Heart left ventricle (tissue), 16 donors: ENCODE data around the gene CDK10. TPM values are rescaled to one million over a fixed set of nuclear protein-coding genes. Genes with fewer than 3 reads are reported as not detected.
A peak's percentile ranks its signal among the peaks of the same experiment; 100 is the strongest.

Experiments used
- ATAC-seq, 4 donors: fragments of 200-7000 bp; cut with Tn5 transposase; one replicate each; pipeline ENCODE4 v1.9.1; 2020 to 2022; ENCODE audit warnings: moderate library complexity in 4 of 4, mild to moderate bottlenecking in 3 of 4, moderate number of reproducible peaks in 1 of 4
- DNase-seq, 5 donors: peaks; one replicate each; pipeline ENCODE4 v3.0.0-alpha.2; 2020
- H3K27ac ChIP-seq, 12 donors: fragments of 200-600 bp; sonication (generic) in 4 of 12; one replicate each; pipeline versions ENCODE4 v1.5.0 to v1.8.0; 2016 to 2022; ENCODE audit warnings: mild to moderate bottlenecking in 2 of 12
- H3K27me3 ChIP-seq, 9 donors: fragments of 200-600 bp; sonication (generic) in 2 of 9; one replicate each; pipeline versions ENCODE4 v1.5.1 to v1.8.0; 2016 to 2022; ENCODE audit warnings: mild to moderate bottlenecking in 3 of 9
- H3K36me3 ChIP-seq, 9 donors: fragments of 200-600 bp; sonication (generic) in 2 of 9; one replicate each; pipeline versions ENCODE4 v1.5.0 to v1.8.0; 2018 to 2022; ENCODE audit warnings: mild to moderate bottlenecking in 2 of 9
- H3K4me1 ChIP-seq, 12 donors: fragments of 200-600 bp; sonication (generic) in 4 of 12; one replicate each; pipeline versions ENCODE4 v1.5.0 to v1.8.0; 2016 to 2022; ENCODE audit warnings: mild to moderate bottlenecking in 3 of 12
- H3K4me3 ChIP-seq, 12 donors: fragments of 200-600 bp; sonication (generic) in 4 of 12; one replicate each; pipeline versions ENCODE4 v1.5.0 to v1.8.0; 2017 to 2022; ENCODE audit warnings: mild to moderate bottlenecking in 9 of 12, moderate library complexity in 4 of 12
- H3K9me3 ChIP-seq, 12 donors: fragments of 200-600 bp; sonication (generic) in 4 of 12; one replicate each; pipeline versions ENCODE4 v1.5.0 to v1.8.0; 2016 to 2022; ENCODE audit warnings: mild to moderate bottlenecking in 1 of 12
- CTCF ChIP-seq, 12 donors: fragments of 200-600 bp; sonication (generic) in 4 of 12; IDR thresholded peaks; one replicate each; pipeline versions ENCODE4 v1.5.0 to v1.8.0; 2018 to 2022; ENCODE audit warnings: antibody characterized with exemption in 12 of 12, mild to moderate bottlenecking in 5 of 12
- POLR2A ChIP-seq, 2 donors: fragments of 450-650 bp; IDR thresholded peaks; one replicate each; pipeline ENCODE4 v1.6.1; 2017; ENCODE audit warnings: antibody characterized with exemption in 2 of 2, mild to moderate bottlenecking in 2 of 2, moderate library complexity in 2 of 2
- WGBS, 4 donors: extraction: QIAGEN DNeasy Blood & Tissue Kit in 2 of 4; methylation state at CpG; one replicate each; pipeline versions ENCODE4 v1.1.5 to v1.1.7; 2013 to 2018; 5-methylcytosine and 5-hydroxymethylcytosine counted together
- intact Hi-C, 10 donors: fragments of 100-400 bp; cut with DNase I; formaldehyde crosslinking; loops; one replicate each; pipeline versions ENCODE4 v1.11.1 to v1.14.2; 2022
- polyA plus RNA-seq, 2 donors: library from polyadenylated mRNA; stranded (reverse); fragments of 200-250 nt; gene quantifications; one replicate each; pipeline ENCODE4 v1.2.3, GENCODE V29; 2013
- total RNA-seq, 9 donors: library from RNA; depleted of rRNA in 2 of 9; stranded (reverse); fragments of >200 nt in 2 of 9; fragmentation: NEBNext Ultra II Directional in 3 of 9; extraction: Animal tissue kit (Norgen Biotek cat#: 25700) in 3 of 9; gene quantifications; one replicate each; pipeline versions ENCODE4 v1.1.0 to v1.2.4, GENCODE V29; 2016 to 2023
- donor health status: ischemic (EF 13 %, LVEDD 7.1; RV severe dilation, severe dysfunction).
- donor health status: healthy with polysubstance abuse.
- donor health status: DM: no; HTN: yes; CAD: no.
- donor health status: DM: no; HTN: no; CAD: no.
- donor health status: ischemic (EF 25% LVEDD 6.9; RV normal size, moderate dysfunction).
- donor health status: ischemic (EF 25% LVEDD 5.7; RV mildly dilated, moderate dysfunction).
- donor health status: healthy.
- donor health status: DM: yes; HTN: yes; CAD: no.
- donor health status: ischemic (EF 35%, LVEDD 5.7; RV mildly dilated, moderate dysfunction).
- donor health status: nonischemic (EF 11% LVEDD 7.7; RV severe dilation, severe dysfunction).
- donor health status: DM: yes; HTN: yes; CAD: no.
- donor health status: PGD.
- donor health status: ischemic (EF 29% LVEDD 5.4; RV normal size, mild dysfunction).
- donor health status: nonischemic (EF 23%, LVEDD 6.1; RV moderate dilation, normal function).

Gene CDK10
- total and polyA plus RNA-seq, 11 donors: 16.1 to 31.4 (median 21.5) TPM

GRCh38 chr16:89708481-89708931, 22.0 kb downstream of the CDK10 start:
- WGBS, 4 donors: 80 to 93% (median 84%) methylated on average over 9 to 19 of the region's 19 CpGs
- no peak for TF ChIP-seq POLR2A (IDR thresholded peaks at IDR 0.05)

GRCh38 chr16:89709166-89709565, 22.7 kb downstream of the CDK10 start:
- WGBS, 4 donors: 78 to 89% (median 86%) methylated on average over 6 to 10 of the region's 10 CpGs
- TF ChIP-seq CTCF (IDR thresholded peaks at IDR 0.05) (no peak), POLR2A (IDR thresholded peaks at IDR 0.05) (no peak)
- Histone ChIP-seq H3K4me3 (no peak overlapping the region), H3K36me3 (peaks cover 0 to 8% (median 0%) of the 10 kb centered on the region in 9 donors), H3K4me1 (peaks cover 0 to 21% (median 5%) of the 10 kb centered on the region in 12 donors), H3K27me3 (peaks cover 0 to 4% (median 0%) of the 10 kb centered on the region in 9 donors), H3K9me3 (no peaks in the 10 kb centered on the region), H3K27ac (no peak overlapping the region)
- ATAC-seq (no peak), DNase-seq (no peak)
- intact Hi-C loops: loop anchor here in 7 of 10 donors (5.0 to 10.0 kb wide), 5 partner anchors 78 to 156 kb away; no protein-coding TSS in a partner anchor

More at GRCh38 chr16:89708481-89708931, 22.0 kb downstream of the CDK10 start:
- Histone ChIP-seq H3K4me1 (peaks cover 0 to 21% (median 5%) of the 10 kb centered on the region in 12 donors), H3K9me3 (no peaks in the 10 kb centered on the region), H3K27ac (no peak overlapping the region), H3K36me3 (peaks cover 0 to 8% (median 0%) of the 10 kb centered on the region in 9 donors), H3K4me3 (no peak overlapping the region), H3K27me3 (peaks cover 0 to 4% (median 0%) of the 10 kb centered on the region in 9 donors)
- DNase-seq: peak in 1 of 5 donors; percentile 23
- ATAC-seq: peak in 3 of 4 donors; percentile 2 to 43 (median 31)
- intact Hi-C loops: loop anchor here in 7 of 10 donors (5.0 to 10.0 kb wide), 5 partner anchors 79 to 156 kb away; no protein-coding TSS in a partner anchor

- DNase-seq (no peak), ATAC-seq (no peak)
- Histone ChIP-seq H3K4me1 (peaks cover 0 to 21% (median 5%) of the 10 kb centered on the region in 12 donors), H3K36me3 (peaks cover 0 to 8% (median 0%) of the 10 kb centered on the region in 9 donors), H3K4me3 (no peak overlapping the region), H3K27ac (no peak overlapping the region), H3K27me3 (peaks cover 0 to 4% (median 0%) of the 10 kb centered on the region in 9 donors), H3K9me3 (no peaks in the 10 kb centered on the region)
- WGBS, 4 donors: 86 to 91% (median 88%) methylated on average over 12 to 19 of the region's 19 CpGs
- TF ChIP-seq POLR2A (IDR thresholded peaks at IDR 0.05) (no peak), CTCF (IDR thresholded peaks at IDR 0.05) (no peak)
- intact Hi-C loops: loop anchor here in 7 of 10 donors (5.0 to 10.0 kb wide), 5 partner anchors 77 to 155 kb away; no protein-coding TSS in a partner anchor
These were observed 23.4 kb downstream of the CDK10 start for GRCh38 chr16:89709716-89710432.

- H3K4me3 ChIP-seq: no peak overlapping the region
- H3K4me1 ChIP-seq: peaks cover 0 to 17% (median 3%) of the 10 kb centered on the region in 12 donors
- H3K9me3 ChIP-seq: no peaks in the 10 kb centered on the region
- intact Hi-C loops: no loop called here
- H3K27me3 ChIP-seq: peaks cover 0 to 4% (median 0%) of the 10 kb centered on the region in 9 donors
- TF ChIP-seq CTCF (IDR thresholded peaks at IDR 0.05) (no peak), POLR2A (IDR thresholded peaks at IDR 0.05) (no peak)
- DNase-seq (no peak), ATAC-seq (no peak)
- 81 to 86% (median 82%) methylated on average over 32 to 63 of the region's 63 CpGs for whole genome bisulfite sequencing, 4 donors
- peaks cover 0 to 8% (median 0%) of the 10 kb centered on the region in 9 donors for H3K36me3 ChIP-seq
- H3K27ac ChIP-seq: no peak overlapping the region
These were observed 24.4 kb downstream of the CDK10 start for GRCh38 chr16:89710709-89711564.
